T-cell (primary cell): ENCODE measurements around the gene SLC25A29. TPM values are rescaled to one million over a fixed set of nuclear protein-coding genes. Genes with fewer than 3 reads are reported as not detected.

ENCODE experiments used
- ATAC-seq, 4 experiments: fragments of 200-7000 bp in 3 of 4; fragments of 150-1000 bp in 1 of 4; cut with Tn5 transposase; replicated peaks in 1 of 4; 1 replicate in 3 of 4; 2 replicates in 1 of 4; pipeline ENCODE4 v1.10.0; 2021; ENCODE audit warnings: moderate library complexity in 3 of 4, mild to moderate bottlenecking in 2 of 4, moderate number of reproducible peaks in 1 of 4
- CTCF ChIA-PET, 2 donors: fragments of 300-600 bp; sonication (Branson Sonifier 250); formaldehyde crosslinking; loops; one replicate each; lab custom pipeline; 2022; ENCODE audit warnings: antibody characterized with exemption in 2 of 2; lab: Charles Lee
- POLR2A ChIA-PET, 2 donors: fragments of 300-600 bp; sonication (Branson Sonifier 250); formaldehyde crosslinking; loops; one replicate each; lab custom pipeline; 2022; ENCODE audit warnings: antibody characterized with exemption in 2 of 2; lab: Charles Lee
- DNase-seq, 35 experiments: peaks; one replicate each; pipeline versions ENCODE4 v3.0.0 to v3.0.0-alpha.2; 2013 to 2023
- H3K27ac ChIP-seq: one replicate; pipeline ENCODE4 v1.5.1; 2013; ENCODE audit warnings: low read length
- H3K27me3 ChIP-seq, 2 experiments: replicated peaks in 1 of 2; 1 replicate in 1 of 2; 2 replicates in 1 of 2; pipeline versions ENCODE4 v1.6.1 to v1.7.0; 2013; ENCODE audit warnings: low read length in 1 of 2, mixed read lengths in 1 of 2; ENCODE audit not compliant: control insufficient read depth in 2 of 2, insufficient read depth in 2 of 2; ENCODE audit errors: extremely low read depth in 1 of 2
- H3K36me3 ChIP-seq, 2 donors: 1 replicate in 1 of 2; 2 replicates in 1 of 2; pipeline versions ENCODE4 v1.6.1 to v1.7.0; 2013; ENCODE audit warnings: low read length in 1 of 2; ENCODE audit not compliant: control insufficient read depth in 2 of 2, insufficient read depth in 1 of 2; ENCODE audit errors: extremely low read depth in 1 of 2
- H3K4me1 ChIP-seq, 2 experiments: 1 replicate in 1 of 2; 2 replicates in 1 of 2; pipeline versions ENCODE4 v1.6.1 to v1.7.0; 2013; ENCODE audit warnings: low read length in 2 of 2, mixed read lengths in 1 of 2; ENCODE audit not compliant: insufficient read depth in 2 of 2, control insufficient read depth in 1 of 2; ENCODE audit errors: extremely low read depth in 1 of 2
- H3K4me3 ChIP-seq, 2 donors: 1 replicate in 1 of 2; 2 replicates in 1 of 2; pipeline versions ENCODE4 v1.5.1 to v1.7.0; 2013; ENCODE audit warnings: mild to moderate bottlenecking in 2 of 2, low read length in 1 of 2, moderate library complexity in 1 of 2; ENCODE audit not compliant: control insufficient read depth in 1 of 2; ENCODE audit errors: extremely low read depth in 1 of 2
- H3K9me3 ChIP-seq: 2 replicates; pipeline ENCODE4 v1.7.0; 2013
- H3K27ac Mint-ChIP-seq, 2 donors: one replicate each; pipeline ENCODE4 v1.8.0; 2020 to 2021; ENCODE audit warnings: mild to moderate bottlenecking in 2 of 2, mixed read lengths in 2 of 2
- H3K27me3 Mint-ChIP-seq, 2 donors: one replicate each; pipeline ENCODE4 v1.8.0; 2021 to 2022; ENCODE audit warnings: mixed read lengths in 2 of 2
- H3K36me3 Mint-ChIP-seq: one replicate; pipeline ENCODE4 v1.8.0; 2021; ENCODE audit warnings: mixed read lengths
- H3K4me1 Mint-ChIP-seq, 3 donors: one replicate each; pipeline ENCODE4 v1.8.0; 2020 to 2022; ENCODE audit warnings: mixed read lengths in 3 of 3, mild to moderate bottlenecking in 1 of 3
- H3K4me3 Mint-ChIP-seq, 3 donors: one replicate each; pipeline ENCODE4 v1.8.0; 2020 to 2022; ENCODE audit warnings: mild to moderate bottlenecking in 3 of 3, mixed read lengths in 3 of 3, moderate library complexity in 3 of 3
- H3K9me3 Mint-ChIP-seq, 3 donors: one replicate each; pipeline ENCODE4 v1.8.0; 2020 to 2022; ENCODE audit warnings: mixed read lengths in 3 of 3
- WGBS: methylation state at CpG from one replicate; pipeline ENCODE4 v1.1.5; 2013; ENCODE audit warnings: missing lambda C conversion rate; ENCODE audit not compliant: insufficient coverage; 5-methylcytosine and 5-hydroxymethylcytosine counted together
- total RNA-seq, 35 experiments: library from RNA in 6 of 35; stranded (reverse) in 6 of 35; fragments of 120-200 nt in 1 of 35; gene quantifications; one replicate each; pipeline versions ENCODE4 v1.2.1 to v1.2.4 and lab custom pipeline; 2013 to 2026

SLC25A29 gene
- total RNA-seq, 5 donors from 2014 or later (not counting 1 experiment from before 2014, with no cell fraction given): 4.7 to 74.1 (median 33.4) TPM

- Mint-ChIP-seq H3K36me3 (no peaks in the 10 kb centered on the region), H3K4me1 (peaks cover 0 to 7% (median 2%) of the 10 kb centered on the region in 3 donors), H3K27me3 (no peaks in the 10 kb centered on the region), H3K4me3 (no peak overlapping the region), H3K27ac (no peak overlapping the region), H3K9me3 (no peaks in the 10 kb centered on the region)
- ChIA-PET CTCF (no interaction called here), POLR2A (no interaction called here)
- H3K4me3 ChIP-seq: no peak overlapping the region
- peaks cover 0 to 5% of the 10 kb centered on the region in 2 experiments for H3K27me3 ChIP-seq
- ATAC-seq (no peak), DNase-seq (no peak)
- H3K4me1 ChIP-seq: peaks cover 0 to 12% of the 10 kb centered on the region in 2 experiments
- H3K9me3 ChIP-seq: no peaks in the 10 kb centered on the region
- H3K36me3 ChIP-seq: no peaks in the 10 kb centered on the region
- no peak overlapping the region for H3K27ac ChIP-seq
- WGBS: 86% methylated on average over 9 of the region's 9 CpGs
Observed at GRCh38 chr14:100321473-100322137, 15.4 kb upstream of the SLC25A29 start.

GRCh38 chr14:100320157-100320856 is 14.1 kb upstream of the SLC25A29 start:
- DNase-seq (no peak), ATAC-seq (no peak)
- CTCF ChIA-PET: no interaction called here
- Mint-ChIP-seq H3K27ac (no peak overlapping the region), H3K36me3 (no peaks in the 10 kb centered on the region), H3K4me3 (no peak overlapping the region), H3K27me3 (no peaks in the 10 kb centered on the region), H3K4me1 (peaks cover 0 to 7% (median 2%) of the 10 kb centered on the region in 3 donors), H3K9me3 (no peaks in the 10 kb centered on the region)
- 97% methylated on average over 9 of the region's 12 CpGs for WGBS
- no peak overlapping the region for H3K27ac ChIP-seq
- no peaks in the 10 kb centered on the region for H3K9me3 ChIP-seq
- POLR2A ChIA-PET: no interaction called here
- H3K36me3 ChIP-seq: no peaks in the 10 kb centered on the region
- peaks cover 0 to 5% of the 10 kb centered on the region in 2 experiments for H3K27me3 ChIP-seq
- H3K4me3 ChIP-seq: no peak overlapping the region
- peaks cover 0 to 12% of the 10 kb centered on the region in 2 experiments for H3K4me1 ChIP-seq

DNA sequence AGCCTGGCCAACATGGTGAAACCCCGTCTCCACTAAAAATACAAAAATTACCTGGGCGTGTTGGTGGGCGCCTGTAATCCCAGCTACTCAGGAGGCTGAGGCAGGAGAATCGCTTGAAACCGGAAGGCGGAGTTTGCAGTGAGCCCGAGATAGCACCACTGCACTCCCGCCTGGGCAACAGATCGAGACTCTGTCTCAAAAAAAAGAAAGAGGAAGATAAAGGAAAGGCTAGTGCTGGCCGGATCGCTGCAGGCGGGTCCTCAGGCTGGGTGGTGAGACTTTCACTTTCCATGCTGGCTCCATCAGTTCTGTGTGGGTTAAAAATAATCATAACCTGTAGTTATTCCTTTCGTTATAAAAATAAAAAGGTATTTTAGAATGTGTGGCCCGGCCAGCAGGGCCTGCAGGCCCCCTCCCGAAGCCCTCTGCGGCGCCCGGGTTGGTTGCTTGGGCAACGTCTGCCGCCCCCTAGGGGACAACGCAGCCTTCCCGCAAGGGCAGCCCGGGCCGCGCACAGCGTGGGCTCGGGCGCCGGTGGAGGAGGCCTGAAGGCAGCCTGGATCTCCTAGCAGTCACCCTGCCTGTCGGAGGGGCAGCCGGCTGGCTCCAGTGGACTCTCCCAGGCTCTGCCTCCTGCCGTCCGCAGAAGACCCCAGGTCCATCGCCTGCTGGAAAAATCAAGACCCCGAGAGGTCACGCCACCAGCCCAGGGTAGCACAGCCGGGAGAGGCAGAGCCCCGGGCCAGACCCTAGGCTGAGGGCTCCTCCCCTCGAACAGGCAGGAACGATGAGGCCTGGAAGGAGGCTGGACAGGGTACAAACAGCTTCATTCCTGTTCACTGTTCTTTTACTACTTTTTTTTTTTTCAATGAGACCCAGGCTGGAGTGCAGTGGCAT is 11.9 kb upstream of the SLC25A29 start:
- peak overlapping the region; percentile 52 to 57 for H3K4me3 ChIP-seq
- no peak overlapping the region for H3K27ac ChIP-seq
- ChIA-PET CTCF (interaction anchor here (0.6 to 0.8 kb wide), 2 partner anchors 32 to 1469 kb away, joined by 3 to 5 read pairs; no protein-coding TSS in a partner anchor), POLR2A (interaction anchor here (0.6 to 0.7 kb wide), 2 partner anchors 342 to 1787 kb away, joined by 3 read pairs; no protein-coding TSS in a partner anchor)
- Mint-ChIP-seq H3K27ac (peak overlapping the region in 1 of 2 donors; percentile 16), H3K4me1 (peaks cover 0 to 7% (median 2%) of the 10 kb centered on the region in 3 donors), H3K36me3 (no peaks in the 10 kb centered on the region), H3K4me3 (peak overlapping the region; percentile 70 to 71 (median 71)), H3K27me3 (no peaks in the 10 kb centered on the region), H3K9me3 (no peaks in the 10 kb centered on the region)
- no peaks in the 10 kb centered on the region for H3K36me3 ChIP-seq
- H3K4me1 ChIP-seq: peaks cover 0 to 12% of the 10 kb centered on the region in 2 experiments
- ATAC-seq (peak; percentile 92 to 99 (median 98)), DNase-seq (peak; percentile 34 to 79 (median 62))
- no peaks in the 10 kb centered on the region for H3K9me3 ChIP-seq
- H3K27me3 ChIP-seq: peaks cover 0 to 5% of the 10 kb centered on the region in 2 experiments
- 18% methylated on average over 23 of the region's 40 CpGs for WGBS

DNA sequence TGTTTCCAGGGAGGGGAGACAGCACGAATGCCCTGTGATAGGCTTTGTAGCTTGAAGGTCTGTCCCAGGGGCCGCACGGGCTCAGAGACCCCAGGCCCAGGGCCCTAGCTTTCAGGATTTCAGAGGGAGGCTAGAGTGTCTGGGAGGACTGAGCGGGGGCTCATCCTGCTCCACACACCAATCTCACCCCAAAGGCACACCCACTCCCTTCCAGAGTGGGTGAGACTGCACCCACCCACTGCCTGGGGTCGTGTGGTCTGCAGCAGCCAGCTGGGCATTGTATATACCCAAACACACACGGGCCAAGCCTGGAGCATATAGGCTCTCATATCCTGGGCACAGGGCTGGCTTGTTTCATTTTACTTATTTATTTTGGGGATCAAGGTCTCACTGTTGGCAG is 11.1 kb upstream of the SLC25A29 start:
- Mint-ChIP-seq H3K36me3 (no peaks in the 10 kb centered on the region), H3K4me3 (peak overlapping the region; percentile 70 to 71 (median 71)), H3K27ac (no peak overlapping the region), H3K4me1 (peaks cover 0 to 12% (median 3%) of the 10 kb centered on the region in 3 donors), H3K9me3 (no peaks in the 10 kb centered on the region), H3K27me3 (no peaks in the 10 kb centered on the region)
- DNase-seq (no peak), ATAC-seq (no peak)
- Histone ChIP-seq H3K27me3 (peaks cover 0 to 5% of the 10 kb centered on the region in 2 experiments), H3K27ac (no peak overlapping the region), H3K4me3 (no peak overlapping the region), H3K9me3 (no peaks in the 10 kb centered on the region), H3K4me1 (peaks cover 0 to 17% of the 10 kb centered on the region in 2 experiments), H3K36me3 (no peaks in the 10 kb centered on the region)
- ChIA-PET CTCF (interaction anchor here in 1 of 2 donors (0.6 kb wide), 1 partner anchor 1470 kb away, joined by 5 read pairs; no protein-coding TSS in a partner anchor), POLR2A (no interaction called here)
- WGBS: 90% methylated on average over 2 of the region's 6 CpGs

DNA sequence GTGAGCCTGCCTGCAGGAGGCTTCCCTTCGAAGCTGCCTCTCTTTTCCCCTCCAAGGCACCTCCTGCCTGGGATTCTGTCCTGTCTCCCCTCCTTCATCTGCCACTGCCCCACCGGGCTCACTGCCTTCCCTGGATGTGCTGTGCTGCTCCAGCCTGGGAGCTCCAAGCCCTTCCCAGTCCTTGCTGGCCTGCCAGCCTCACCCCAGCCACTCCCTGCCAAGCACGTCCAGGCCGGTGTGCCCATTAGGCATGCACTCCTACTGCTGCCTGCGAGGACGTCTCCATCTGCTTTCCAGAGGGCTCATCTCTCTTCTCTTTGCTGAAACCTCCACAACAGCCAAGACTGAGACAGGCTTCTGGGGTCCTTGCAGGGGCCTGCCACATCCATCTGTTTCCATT is 8.5 kb upstream of the SLC25A29 start:
- Mint-ChIP-seq H3K4me1 (peaks cover 0 to 15% (median 3%) of the 10 kb centered on the region in 3 donors), H3K9me3 (no peaks in the 10 kb centered on the region), H3K27me3 (no peaks in the 10 kb centered on the region), H3K27ac (no peak overlapping the region), H3K4me3 (no peak overlapping the region), H3K36me3 (no peaks in the 10 kb centered on the region)
- ChIA-PET POLR2A (no interaction called here), CTCF (no interaction called here)
- H3K27ac ChIP-seq: no peak overlapping the region
- WGBS: 97% methylated on average over 6 of the region's 6 CpGs
- no peaks in the 10 kb centered on the region for H3K36me3 ChIP-seq
- H3K4me3 ChIP-seq: no peak overlapping the region
- DNase-seq: no peak
- H3K9me3 ChIP-seq: no peaks in the 10 kb centered on the region
- H3K4me1 ChIP-seq: peaks cover 0 to 17% of the 10 kb centered on the region in 2 experiments
- no peak for ATAC-seq
- H3K27me3 ChIP-seq: no peaks in the 10 kb centered on the region
